GM23338 (cell line): ENCODE results near the gene PXMP2. TPM values are rescaled to one million over a fixed set of nuclear protein-coding genes. Genes with fewer than 3 reads are reported as not detected.

ENCODE experiments used
- ATAC-seq: fragments of 200-7000 bp; cut with Tn5 transposase; 3 replicates; pipeline ENCODE4 v1.9.1; 2020
- DNase-seq: peaks from one replicate; pipeline ENCODE4 v3.0.0-alpha.2; 2015; ENCODE audit warnings: low spot score
- H2AFZ ChIP-seq: fragments of 200-600 bp; sonication (generic); 2 replicates; pipeline ENCODE4 v1.8.0; 2016; ENCODE audit warnings: antibody characterized with exemption, mild to moderate bottlenecking, moderate library complexity
- H3F3A ChIP-seq: fragments of 200-600 bp; sonication (generic); replicated peaks from 2 replicates; pipeline ENCODE4 v1.8.0; 2017; ENCODE audit warnings: antibody characterized with exemption, mixed run types, low read depth
- H3K27ac ChIP-seq: fragments of 200-600 bp; sonication (generic); 2 replicates; pipeline ENCODE4 v1.6.1; 2016; ENCODE audit warnings: low read depth
- H3K27me3 ChIP-seq: fragments of 200-600 bp; sonication (generic); 2 replicates; pipeline ENCODE4 v1.8.0; 2016; ENCODE audit warnings: mild to moderate bottlenecking, mixed run types, moderate library complexity; ENCODE audit not compliant: insufficient read depth
- H3K36me3 ChIP-seq: fragments of 200-600 bp; sonication (generic); 2 replicates; pipeline ENCODE4 v1.8.0; 2016; ENCODE audit warnings: mild to moderate bottlenecking; ENCODE audit not compliant: insufficient read depth
- H3K4me1 ChIP-seq: fragments of 200-600 bp; sonication (generic); 2 replicates; pipeline ENCODE4 v1.8.0; 2016; ENCODE audit warnings: mild to moderate bottlenecking, moderate library complexity; ENCODE audit not compliant: insufficient read depth
- H3K4me2 ChIP-seq: fragments of 200-600 bp; sonication (generic); 2 replicates; pipeline ENCODE4 v1.7.1; 2017; ENCODE audit warnings: mixed run types
- H3K4me3 ChIP-seq: fragments of 200-600 bp; sonication (generic); 2 replicates; pipeline ENCODE4 v1.6.1; 2016; ENCODE audit warnings: mixed run types
- H3K79me2 ChIP-seq: fragments of 200-600 bp; sonication (generic); replicated peaks from 2 replicates; pipeline ENCODE4 v1.8.0; 2017; ENCODE audit warnings: mild to moderate bottlenecking; ENCODE audit not compliant: insufficient read depth
- H3K9me2 ChIP-seq: fragments of 200-600 bp; sonication (generic); 2 replicates; pipeline ENCODE4 v1.8.0; 2017; ENCODE audit not compliant: insufficient read depth
- H4K20me1 ChIP-seq: fragments of 200-600 bp; sonication (generic); replicated peaks from 2 replicates; pipeline ENCODE4 v1.8.0; 2017; ENCODE audit warnings: mild to moderate bottlenecking; ENCODE audit not compliant: insufficient read depth
- H3K27ac Mint-ChIP-seq: 2 replicates; pipeline ENCODE4 v1.8.0; 2020; ENCODE audit warnings: inconsistent platforms, mild to moderate bottlenecking, moderate library complexity, mixed read lengths
- H3K27me3 Mint-ChIP-seq: 3 replicates; pipeline ENCODE4 v1.8.0; 2022; ENCODE audit warnings: low read depth, mild to moderate bottlenecking, moderate library complexity, mixed read lengths, inconsistent platforms; ENCODE audit not compliant: insufficient read depth, poor library complexity
- H3K36me3 Mint-ChIP-seq: 3 replicates; pipeline ENCODE4 v1.8.0; 2021; ENCODE audit warnings: low read depth, mild to moderate bottlenecking, inconsistent platforms, moderate library complexity, mixed read lengths
- H3K4me1 Mint-ChIP-seq: 3 replicates; pipeline ENCODE4 v1.8.0; 2020; ENCODE audit warnings: mild to moderate bottlenecking, inconsistent platforms, mixed read lengths
- H3K4me3 Mint-ChIP-seq: 3 replicates; pipeline ENCODE4 v1.8.0; 2021; ENCODE audit warnings: moderate library complexity, mild to moderate bottlenecking, inconsistent platforms, mixed read lengths
- H3K9me3 Mint-ChIP-seq: 3 replicates; pipeline ENCODE4 v1.8.0; 2020; ENCODE audit warnings: moderate library complexity, mild to moderate bottlenecking, inconsistent platforms, mixed read lengths
- CREB1 ChIP-seq: fragments of 250-450 bp; sonication (Bioruptor Pico); IDR thresholded peaks from 2 replicates; pipeline ENCODE4 v1.5.0; 2020; ENCODE audit warnings: low read depth, mild to moderate bottlenecking, moderate library complexity
- CTCF ChIP-seq, 2 experiments: fragments of 200-600 bp in 1 of 2; sonication (generic) in 1 of 2; conservative IDR thresholded peaks; 2 replicates each; pipeline versions ENCODE4 v1.5.1 to v1.6.1; 2016 to 2017; ENCODE audit warnings: antibody characterized with exemption in 2 of 2, low read depth in 2 of 2, mild to moderate bottlenecking in 2 of 2, moderate library complexity in 1 of 2
- EZH2 ChIP-seq: fragments of 200-600 bp; sonication (generic); IDR thresholded peaks from one replicate; pipeline ENCODE4 v1.8.0; 2017; ENCODE audit warnings: antibody characterized with exemption, mild to moderate bottlenecking, low read depth; ENCODE audit not compliant: unreplicated experiment
- EZH2phosphoT487 ChIP-seq: fragments of 200-600 bp; sonication (generic); IDR thresholded peaks from one replicate; pipeline ENCODE4 v1.8.1; 2018; ENCODE audit warnings: antibody characterized with exemption; ENCODE audit not compliant: unreplicated experiment
- JUNB ChIP-seq: IDR thresholded peaks from one replicate; pipeline ENCODE4 v1.6.1; 2016; ENCODE audit warnings: antibody characterized with exemption; ENCODE audit not compliant: unreplicated experiment
- NANOG ChIP-seq: IDR thresholded peaks from 2 replicates; pipeline ENCODE4 v1.6.1; 2016; ENCODE audit warnings: antibody characterized with exemption, borderline replicate concordance
- POLR2AphosphoS5 ChIP-seq: IDR thresholded peaks from 2 replicates; pipeline ENCODE4 v1.6.1; 2016; ENCODE audit warnings: antibody characterized with exemption, low read depth
- REST ChIP-seq: IDR thresholded peaks from one replicate; pipeline ENCODE4 v1.6.1; 2018; ENCODE audit warnings: antibody characterized with exemption; ENCODE audit not compliant: unreplicated experiment
- STAT1 ChIP-seq: IDR thresholded peaks from one replicate; pipeline ENCODE4 v1.6.1; 2016; ENCODE audit warnings: antibody characterized with exemption; ENCODE audit not compliant: unreplicated experiment
- ZNF114 ChIP-seq: fragments of 250-450 bp; sonication (Bioruptor Pico); IDR thresholded peaks from 2 replicates; pipeline ENCODE4 v1.5.0; 2020; ENCODE audit warnings: mild to moderate bottlenecking, moderate library complexity
- ZNF331 ChIP-seq: fragments of 250-450 bp; sonication (Bioruptor Pico); IDR thresholded peaks from 2 replicates; pipeline ENCODE4 v1.5.0; 2020; ENCODE audit warnings: low read depth, mild to moderate bottlenecking, moderate library complexity
- ZNF462 ChIP-seq: fragments of 250-450 bp; sonication (Bioruptor Pico); IDR thresholded peaks from 2 replicates; pipeline ENCODE4 v1.5.0; 2020; ENCODE audit warnings: mild to moderate bottlenecking, moderate library complexity
- polyA plus RNA-seq: library from polyadenylated mRNA; unstranded; fragments of >200 nt; fragmentation: Nextera tagmentation; extraction: Ambion mirVana; gene quantifications from 2 replicates; pipeline ENCODE4 v1.2.1, GENCODE V29; 2016
- total RNA-seq: library from RNA; depleted of rRNA; stranded (reverse); fragments of >200 nt; shearing (Covaris generic); gene quantifications from 2 replicates; pipeline ENCODE4 v1.2.3, GENCODE V29; 2014
- TF ChIP-seq, protein P1 (sequence below): IDR thresholded peaks from 2 replicates; pipeline ENCODE4 v1.6.1; 2016; ENCODE audit warnings: antibody characterized with exemption

PXMP2 gene
- total and polyA plus RNA-seq, 2 experiments from 2014 or later = 17.3 to 19.7 TPM

DNA sequence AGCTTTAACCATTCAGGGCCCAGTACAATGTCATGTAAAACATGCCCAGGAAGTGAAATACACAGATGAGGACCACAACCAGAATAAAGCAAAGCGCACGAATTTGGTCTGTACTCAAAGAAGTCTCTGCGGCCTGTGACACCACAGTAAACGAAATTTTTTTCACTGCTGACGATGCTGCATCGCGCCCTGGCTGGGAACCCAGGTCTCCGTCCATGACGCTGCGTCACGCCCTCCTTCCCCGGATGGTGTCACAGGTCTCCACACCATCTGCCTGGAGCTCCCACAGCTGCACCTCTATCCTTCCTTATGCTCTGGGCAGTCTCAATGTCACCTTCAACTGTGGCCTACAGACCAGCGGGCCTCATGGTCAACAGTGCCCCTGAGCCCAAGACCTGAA, 56.4 kb downstream of the PXMP2 start:
- Histone ChIP-seq H3K27me3 (no peaks in the 10 kb centered on the region), H2AFZ (no peak overlapping the region), H3K36me3 (peaks cover 47% of the 10 kb centered on the region), H3K79me2 (peaks cover 27% of the 10 kb centered on the region), H3K27ac (no peak overlapping the region), H3F3A (no peaks in the 10 kb centered on the region), H3K4me2 (no peak overlapping the region), H4K20me1 (peaks cover 23% of the 10 kb centered on the region), H3K4me1 (no peaks in the 10 kb centered on the region), H3K4me3 (no peak overlapping the region), H3K9me2 (no peaks in the 10 kb centered on the region)
- no peaks in the 10 kb centered on the region for H3K4me1 Mint-ChIP-seq
- no peak for ATAC-seq
- no peaks in the 10 kb centered on the region for H3K9me3 Mint-ChIP-seq
- DNase-seq = no peak
- TF ChIP-seq, protein P1, sequence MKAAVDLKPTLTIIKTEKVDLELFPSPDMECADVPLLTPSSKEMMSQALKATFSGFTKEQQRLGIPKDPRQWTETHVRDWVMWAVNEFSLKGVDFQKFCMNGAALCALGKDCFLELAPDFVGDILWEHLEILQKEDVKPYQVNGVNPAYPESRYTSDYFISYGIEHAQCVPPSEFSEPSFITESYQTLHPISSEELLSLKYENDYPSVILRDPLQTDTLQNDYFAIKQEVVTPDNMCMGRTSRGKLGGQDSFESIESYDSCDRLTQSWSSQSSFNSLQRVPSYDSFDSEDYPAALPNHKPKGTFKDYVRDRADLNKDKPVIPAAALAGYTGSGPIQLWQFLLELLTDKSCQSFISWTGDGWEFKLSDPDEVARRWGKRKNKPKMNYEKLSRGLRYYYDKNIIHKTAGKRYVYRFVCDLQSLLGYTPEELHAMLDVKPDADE = no peak
- TF ChIP-seq EZH2 (no peak), ZNF114 (no peak), EZH2phosphoT487 (no peak), ZNF462 (no peak), POLR2AphosphoS5 (no peak), NANOG (no peak), CTCF (conservative IDR thresholded peaks at IDR 0.05; ENCODE audit: low read depth in 2 of 2) (no peak), REST (no peak), STAT1 (no peak), ZNF331 (CRISPR knock-in tag) (no peak), JUNB (no peak), CREB1 (CRISPR knock-in tag) (no peak)
- peak overlapping the region; percentile 37; the same call in 1 of the 2 replicates for H3K27ac Mint-ChIP-seq
- H3K4me3 Mint-ChIP-seq = no peak overlapping the region
- H3K36me3 Mint-ChIP-seq = peaks cover 98% of the 10 kb centered on the region
- peaks cover 11% of the 10 kb centered on the region for H3K27me3 Mint-ChIP-seq
